ENCODE data around the gene VEPH1.

VEPH1 gene

DNA sequence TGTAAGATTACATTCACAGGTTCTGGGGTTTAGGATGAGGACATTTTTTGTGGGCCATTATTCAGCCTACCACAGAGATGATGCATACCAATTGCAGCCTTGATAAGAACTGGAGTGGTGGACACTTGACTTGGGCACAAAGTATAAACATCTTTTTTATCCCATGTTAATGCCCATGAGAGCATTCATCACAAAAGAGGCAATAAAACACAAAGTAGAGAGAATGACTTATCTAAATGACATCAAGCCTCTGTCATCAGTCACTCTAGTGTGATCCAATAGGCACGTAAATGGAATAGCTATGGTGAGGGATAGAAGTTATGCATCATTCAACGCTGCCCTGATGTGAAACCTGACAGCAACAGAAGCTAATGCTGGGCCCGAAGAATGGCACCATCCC is 25.8 kb downstream of the VEPH1 start:
- DNase-seq (ENCODE audit: low read depth, low spot score) = no peak

- no peak for DNase-seq (ENCODE audit: low read depth, low spot score)
Measured at GRCh38 chr3:157475921-157476414, 27.2 kb downstream of the VEPH1 start.

GRCh38 chr3:157472648-157473047 is 30.6 kb downstream of the VEPH1 start:
- DNase-seq (ENCODE audit: low read depth, low spot score) = no peak

DNA sequence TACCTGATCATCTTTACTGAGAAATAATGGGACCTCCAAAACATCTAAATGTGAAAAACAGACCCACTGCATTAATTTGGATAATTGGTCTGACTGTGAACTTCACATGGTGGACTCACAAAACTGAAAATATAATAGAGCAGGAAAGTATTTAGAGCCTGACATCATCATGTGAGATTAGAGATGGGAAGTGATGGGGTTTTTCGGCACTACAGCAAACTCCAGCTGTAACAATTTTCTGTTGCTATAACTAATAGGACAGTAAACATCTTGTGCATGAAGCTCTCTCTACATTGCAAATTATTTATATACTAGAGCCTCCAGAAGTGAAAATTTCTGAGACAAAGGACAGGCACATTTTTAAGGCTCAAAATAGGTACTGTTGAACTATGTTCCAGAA is 32.2 kb downstream of the VEPH1 start:
- no peak for DNase-seq (ENCODE audit: low read depth, low spot score)

GRCh38 chr3:157469561-157470294 is 33.5 kb downstream of the VEPH1 start:
- no peak for DNase-seq (ENCODE audit: low read depth, low spot score)

GRCh38 chr3:157467200-157467599 is 36.0 kb downstream of the VEPH1 start:
- DNase-seq (ENCODE audit: low read depth, low spot score) = no peak

- no peak for DNase-seq (ENCODE audit: low read depth, low spot score)
Measured at GRCh38 chr3:157465741-157466140, 37.5 kb downstream of the VEPH1 start.

DNA sequence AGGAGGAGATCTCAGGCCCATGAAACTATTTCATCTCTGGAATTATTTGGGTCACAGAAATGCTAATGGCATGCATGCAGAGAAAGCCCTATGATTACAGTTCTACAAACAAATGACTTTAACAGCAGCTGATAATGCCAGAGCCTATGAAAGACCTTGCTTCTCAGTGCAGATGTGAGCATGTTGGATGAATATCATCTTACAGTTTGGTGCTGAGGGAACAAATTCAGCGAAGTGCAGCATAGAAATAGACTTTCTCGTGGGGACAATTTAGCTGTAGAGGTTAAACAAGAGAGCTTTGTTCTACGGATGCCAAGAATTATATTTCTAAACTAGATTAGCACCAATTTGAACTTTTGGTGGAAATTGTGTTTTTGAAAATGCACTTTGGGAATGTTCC is 38.9 kb downstream of the VEPH1 start:
- no peak for DNase-seq (ENCODE audit: low read depth, low spot score)

- no peak for DNase-seq (ENCODE audit: low read depth, low spot score)
Measured at GRCh38 chr3:157463816-157464215, 39.4 kb downstream of the VEPH1 start.

GRCh38 chr3:157460253-157460652 is 43.0 kb downstream of the VEPH1 start:
- DNase-seq (ENCODE audit: low read depth, low spot score) = no peak

GRCh38 chr3:157459706-157460105 is 43.5 kb downstream of the VEPH1 start:
- DNase-seq (ENCODE audit: low read depth, low spot score) = no peak

DNA sequence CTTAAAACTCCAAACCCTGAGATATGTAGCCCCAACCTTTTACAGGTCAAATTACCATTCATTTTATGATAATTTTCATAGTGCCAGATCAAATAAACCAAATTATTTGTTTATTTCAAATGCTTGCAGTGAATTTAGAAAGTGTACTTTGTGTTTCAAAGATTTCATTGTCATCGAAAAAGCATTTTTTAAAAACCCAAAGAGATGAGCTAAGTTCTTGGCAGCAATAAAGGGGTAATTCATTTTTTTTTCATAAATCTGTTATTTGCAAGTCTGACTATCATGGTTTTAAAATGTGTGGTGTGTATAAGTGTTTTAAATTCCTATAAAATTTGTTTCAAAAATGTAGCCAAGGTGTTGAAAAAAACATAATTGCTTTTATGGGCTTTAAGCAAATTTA is 49.4 kb downstream of the VEPH1 start:
- DNase-seq (ENCODE audit: low read depth, low spot score) = no peak

DNA sequence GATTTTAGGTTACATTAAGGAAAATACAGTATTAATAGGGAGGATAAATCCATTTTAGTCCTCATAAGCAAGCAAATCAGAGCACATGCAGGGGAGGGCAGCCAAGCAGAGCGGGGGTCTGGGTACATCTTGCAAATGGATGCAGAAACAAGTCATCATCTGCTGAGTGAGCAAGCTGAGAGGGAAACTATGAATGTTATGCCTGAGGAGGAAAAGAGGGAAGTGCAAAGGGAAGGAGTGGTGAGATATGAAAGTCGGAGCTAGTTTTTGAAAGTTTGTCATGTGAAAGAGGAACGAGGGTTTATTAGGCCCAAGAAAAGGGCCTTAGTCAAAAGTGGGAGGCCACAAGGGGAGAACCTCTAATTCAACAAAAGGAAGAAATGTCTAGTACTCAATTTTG is 51.1 kb downstream of the VEPH1 start:
- DNase-seq (ENCODE audit: low read depth, low spot score) = no peak

- no peak for DNase-seq (ENCODE audit: low read depth, low spot score)
Measured at GRCh38 chr3:157447026-157447694, 56.1 kb downstream of the VEPH1 start.

DNA sequence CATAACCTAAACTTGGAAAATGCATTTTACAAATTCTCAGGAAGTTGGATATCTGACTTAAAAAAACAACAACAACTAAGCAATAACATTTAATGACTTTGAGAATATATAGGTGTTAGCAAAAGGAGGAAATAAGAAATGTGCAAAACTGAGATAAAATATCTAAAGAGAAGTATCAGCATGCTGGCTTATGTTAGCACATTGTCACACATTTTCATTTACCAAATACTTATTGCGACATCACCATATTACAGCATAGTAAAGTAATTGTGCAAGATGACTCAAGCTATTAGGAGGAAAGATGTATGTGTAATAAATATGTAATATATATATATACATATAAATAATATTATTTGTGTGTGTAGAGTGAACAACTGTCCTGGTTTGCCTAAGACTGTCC is 57.4 kb downstream of the VEPH1 start:
- DNase-seq (ENCODE audit: low read depth, low spot score) = no peak

DNA sequence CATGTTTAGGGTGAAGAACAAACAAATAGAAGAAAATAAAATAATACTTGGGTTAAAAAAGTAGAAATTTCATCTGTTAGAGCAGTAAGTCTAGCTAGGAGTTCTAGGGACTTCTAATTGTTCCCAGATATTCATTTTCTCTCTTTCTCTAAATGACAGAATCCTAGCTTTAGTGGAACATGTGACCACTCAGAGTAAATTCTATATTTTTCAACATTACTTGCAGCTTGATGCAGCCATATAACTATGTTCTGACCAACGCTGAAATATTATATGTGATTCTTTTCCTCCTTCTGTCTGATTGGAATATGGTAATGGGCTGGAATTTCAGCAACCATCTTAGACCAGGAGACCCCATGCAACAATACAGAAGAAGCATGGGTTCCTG is 58.4 kb downstream of the VEPH1 start:
- DNase-seq (ENCODE audit: low read depth, low spot score) = no peak

DNA sequence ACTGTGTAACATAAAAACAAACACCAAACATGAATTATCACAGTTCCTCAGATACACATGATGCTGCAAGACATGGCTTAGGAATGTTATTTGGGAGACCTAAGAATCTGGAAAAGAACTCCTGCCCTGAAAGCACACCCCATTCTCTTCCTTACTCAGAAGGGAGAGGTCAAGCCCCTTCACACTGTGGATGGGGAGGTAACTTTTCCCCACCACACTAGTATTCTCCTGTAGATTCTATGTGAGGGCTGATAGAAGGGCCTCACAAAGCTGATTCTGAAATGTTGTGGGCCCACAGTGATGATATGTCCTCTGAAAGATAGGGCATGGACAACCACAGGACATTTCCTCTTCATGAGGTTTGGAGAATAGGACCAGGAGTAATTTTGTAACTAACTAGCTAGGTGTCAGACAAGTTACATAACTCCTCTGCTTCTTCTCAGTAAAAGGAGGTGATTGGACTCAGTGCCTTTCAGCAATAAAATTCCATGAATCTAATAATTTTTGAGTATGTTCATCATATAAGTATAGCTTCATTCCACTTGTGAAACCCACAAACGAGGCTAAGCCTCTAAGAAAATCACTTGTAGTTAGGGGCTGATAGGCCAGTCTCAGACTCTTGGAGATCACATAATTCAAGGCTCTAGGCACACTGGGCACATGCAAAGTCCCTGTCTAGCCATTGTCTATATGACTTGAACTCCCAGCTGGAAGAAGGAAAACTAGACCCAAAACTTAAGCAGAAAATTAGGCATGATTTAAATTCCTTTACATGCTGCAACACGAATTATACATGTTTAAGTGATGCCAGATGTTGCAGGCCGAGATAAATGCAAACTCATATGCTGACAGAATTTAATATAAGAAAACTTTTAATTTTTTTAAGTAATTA is 59.1 kb downstream of the VEPH1 start:
- DNase-seq (ENCODE audit: low read depth, low spot score) = no peak

GRCh38 chr3:157442729-157443128 is 60.5 kb downstream of the VEPH1 start:
- no peak for DNase-seq (ENCODE audit: low read depth, low spot score)

- DNase-seq (ENCODE audit: low read depth, low spot score) = no peak
Measured at GRCh38 chr3:157441102-157441624, 62.1 kb downstream of the VEPH1 start.

DNA sequence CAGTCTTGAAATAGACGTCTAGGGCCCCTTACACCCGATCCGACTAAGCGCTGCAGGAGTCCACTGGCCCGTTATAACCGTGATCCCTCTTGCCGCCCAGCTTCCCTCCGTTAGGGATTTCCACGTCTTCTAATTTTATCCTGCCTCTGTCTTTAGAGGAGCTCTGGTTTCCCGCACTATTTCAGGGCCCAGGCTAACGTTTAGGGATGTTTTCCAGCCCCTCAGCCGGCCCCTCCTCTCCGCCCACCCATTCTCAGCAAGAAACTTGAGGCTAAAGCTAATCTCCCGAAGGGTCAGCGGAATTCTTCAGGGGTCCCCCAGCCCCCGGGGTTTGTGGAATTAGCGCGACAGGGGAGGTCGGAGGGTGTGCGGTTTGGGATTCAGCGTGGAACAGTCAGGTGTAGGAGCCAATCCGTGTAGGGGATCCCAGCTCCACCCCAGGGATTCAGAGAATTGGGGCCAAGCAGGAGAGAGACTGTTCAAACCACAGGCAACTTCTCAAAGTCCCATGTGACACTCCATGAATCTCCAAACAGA is 65.0 kb downstream of the VEPH1 start:
- DNase-seq (ENCODE audit: low read depth, low spot score) = no peak

DNA sequence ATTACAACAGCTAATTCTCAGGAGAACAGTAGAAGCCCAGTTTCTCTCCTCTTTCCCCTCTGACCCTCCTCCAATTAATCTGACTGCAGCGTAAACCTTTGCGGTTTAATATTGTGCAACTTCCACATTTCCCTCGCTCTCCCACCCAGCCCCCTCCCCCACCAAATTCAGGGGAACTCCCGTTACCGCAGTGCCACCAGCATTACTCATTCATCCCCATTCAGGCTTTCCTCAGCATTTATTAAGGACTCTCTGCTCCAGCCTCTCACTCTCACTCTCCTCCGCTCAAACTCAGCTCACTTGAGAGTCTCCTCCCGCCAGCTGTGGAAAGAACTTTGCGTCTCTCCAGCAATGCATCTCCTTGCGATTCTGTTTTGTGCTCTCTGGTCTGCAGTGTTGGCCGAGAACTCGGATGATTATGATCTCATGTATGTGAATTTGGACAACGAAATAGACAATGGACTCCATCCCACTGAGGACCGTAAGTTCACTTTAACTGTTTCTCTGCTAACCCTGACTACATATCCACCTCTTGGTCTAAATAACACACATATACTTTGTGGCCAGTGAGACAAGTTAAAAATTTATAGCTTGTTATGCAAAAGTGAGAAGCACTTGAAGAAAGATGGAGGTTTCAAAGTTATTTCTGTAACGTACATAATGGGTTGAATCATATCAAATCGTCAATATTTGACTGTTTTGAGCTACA is 66.5 kb downstream of the VEPH1 start, which contains the start of gene PTX3:
PTX3 (plus strand) TSS at position 268 of the 709 bp plus-strand sequence; CDS start at position 352, 84 bp downstream.
- peak; percentile 14 for DNase-seq (ENCODE audit: low read depth, low spot score)

All from ELF-1 (cell line).